Sigmoid colon (tissue), 7 donors: Measurements from ENCODE around the gene TSPAN13. TPM values are rescaled to one million over a fixed set of nuclear protein-coding genes. Genes with fewer than 3 reads are reported as not detected.

Source experiments
- DNase-seq: peaks from one replicate; pipeline ENCODE4 v3.0.0-alpha.2; 2019
- H3K27ac ChIP-seq, 4 donors: fragments of 200-600 bp; sonication (generic); one replicate each; pipeline ENCODE4 v1.5.1; 2016 to 2019; ENCODE audit warnings: mild to moderate bottlenecking in 1 of 4
- H3K27me3 ChIP-seq, 3 donors: fragments of 200-600 bp; sonication (generic); one replicate each; pipeline ENCODE4 v1.5.1; 2019; ENCODE audit warnings: mild to moderate bottlenecking in 1 of 3
- H3K36me3 ChIP-seq, 4 donors: fragments of 200-600 bp; sonication (generic); one replicate each; pipeline ENCODE4 v1.5.1; 2016 to 2019
- H3K4me1 ChIP-seq, 4 donors: fragments of 200-600 bp; sonication (generic); one replicate each; pipeline ENCODE4 v1.5.1; 2017 to 2019
- H3K4me3 ChIP-seq, 4 donors: fragments of 200-600 bp; sonication (generic); one replicate each; pipeline ENCODE4 v1.5.1; 2017 to 2019; ENCODE audit warnings: mild to moderate bottlenecking in 2 of 4, moderate library complexity in 1 of 4
- H3K9me3 ChIP-seq, 4 donors: fragments of 200-600 bp in 3 of 4; sonication (generic) in 3 of 4; one replicate each; pipeline versions ENCODE4 v1.5.1 to v1.6.1; 2013 to 2019
- EP300 ChIP-seq, 4 donors: sonication (generic); formaldehyde crosslinking; IDR thresholded peaks; one replicate each; pipeline ENCODE4 v1.6.1; 2017; ENCODE audit warnings: antibody characterized with exemption in 4 of 4
- POLR2A ChIP-seq, 2 donors: fragments of 450-650 bp; IDR thresholded peaks; one replicate each; pipeline ENCODE4 v1.6.1; 2016; ENCODE audit warnings: antibody characterized with exemption in 2 of 2, mild to moderate bottlenecking in 2 of 2, moderate library complexity in 2 of 2
- POLR2AphosphoS5 ChIP-seq, 4 donors: sonication (generic); formaldehyde crosslinking; IDR thresholded peaks; one replicate each; pipeline ENCODE4 v1.6.1; 2017; ENCODE audit warnings: antibody characterized with exemption in 4 of 4
- WGBS, 2 donors: extraction: QIAGEN DNeasy Blood & Tissue Kit; methylation state at CpG; one replicate each; pipeline ENCODE4 v1.1.7; 2013; 5-methylcytosine and 5-hydroxymethylcytosine counted together
- intact Hi-C: fragments of 100-400 bp; cut with DNase I; formaldehyde crosslinking; loops from one replicate; pipeline ENCODE4 v1.15.1; 2023
- polyA plus RNA-seq, 3 donors: library from polyadenylated mRNA; stranded (reverse); fragments of 200-250 nt; gene quantifications; one replicate each; pipeline ENCODE4 v1.2.3, GENCODE V29; 2013
- total RNA-seq, 4 donors: library from RNA; depleted of rRNA; stranded (reverse); fragments of >200 nt; gene quantifications; one replicate each; pipeline ENCODE4 v1.1.0, GENCODE V29; 2016
- TF ChIP-seq, protein P1 (sequence below), 4 experiments: fragments of 450-650 bp in 3 of 4; fragments of 200-600 bp in 1 of 4; IDR thresholded peaks; one replicate each; pipeline ENCODE4 v1.5.1; 2016 to 2019; ENCODE audit warnings: antibody characterized with exemption in 4 of 4, mild to moderate bottlenecking in 3 of 4, moderate library complexity in 2 of 4
- donor health status: healthy with polysubstance abuse.
- donor health status: Bipolar disorder and iron deficiency.
- donor health status: healthy.

TSPAN13 gene
- total RNA-seq (1 to 10 TPM; 2.2 to 6.4 (median 3.2) TPM), polyA plus RNA-seq (10 to 100 TPM; 51.8 to 68.5 (median 65.5) TPM)

DNA sequence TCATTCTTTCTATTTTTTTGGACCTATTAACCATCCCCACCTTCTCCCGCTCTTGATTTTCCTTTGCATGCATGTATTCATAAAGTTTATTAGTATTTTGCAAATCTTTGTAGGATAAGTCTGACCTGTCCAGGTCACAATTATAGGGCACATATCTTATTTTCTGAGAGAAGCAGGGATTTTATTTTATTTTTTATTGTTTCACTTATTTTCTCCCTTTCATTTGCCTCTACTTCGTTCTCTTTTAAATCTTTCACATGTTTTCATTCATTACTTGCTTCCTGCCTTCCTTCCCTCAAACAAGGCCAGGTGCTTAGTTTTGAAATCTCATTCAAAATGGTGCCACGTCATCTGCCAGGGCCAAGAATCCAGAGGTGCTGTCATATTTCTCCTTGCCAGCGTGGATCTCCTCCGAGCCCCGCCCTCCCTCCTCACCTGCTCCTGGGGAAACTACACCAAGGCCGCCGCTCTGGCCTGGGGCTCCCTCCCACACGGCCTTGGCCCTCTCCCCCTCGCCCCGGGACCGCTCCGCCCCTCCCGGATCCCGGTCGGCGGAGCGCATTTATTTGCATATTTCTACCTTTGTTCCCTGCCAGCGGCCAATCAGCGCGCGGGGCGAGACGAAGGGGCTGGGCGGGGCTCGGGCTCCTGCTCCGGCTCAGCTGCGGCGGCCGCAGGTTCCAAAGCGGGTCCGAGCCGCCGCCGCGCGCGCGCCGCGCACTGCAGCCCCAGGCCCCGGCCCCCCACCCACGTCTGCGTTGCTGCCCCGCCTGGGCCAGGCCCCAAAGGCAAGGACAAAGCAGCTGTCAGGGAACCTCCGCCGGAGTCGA lies at the start of gene TSPAN13:
TSS of gene TSPAN13 (plus strand) at position 654 of the 830 bp plus-strand sequence. CDS start 213 bp downstream, outside the sequence.
- Histone ChIP-seq H3K9me3 (no peaks in the 10 kb centered on the region), H3K4me3 (peak within 1 kb of the TSS; percentile 15 to 57 (median 52)), H3K4me1 (peaks cover 0 to 14% (median 10%) of the 10 kb centered on the region in 4 donors), H3K27me3 (peaks cover 0 to 14% (median 11%) of the 10 kb centered on the region in 3 donors), H3K27ac (peak within 1 kb of the TSS in 3 of 4 donors; percentile 28 to 46 (median 35)), H3K36me3 (no peaks in the 10 kb centered on the region)
- intact Hi-C loops, result no loop called here
- 3 to 4% methylated on average over 48 of the region's 48 CpGs for WGBS, 2 donors
- TF ChIP-seq, protein P1, sequence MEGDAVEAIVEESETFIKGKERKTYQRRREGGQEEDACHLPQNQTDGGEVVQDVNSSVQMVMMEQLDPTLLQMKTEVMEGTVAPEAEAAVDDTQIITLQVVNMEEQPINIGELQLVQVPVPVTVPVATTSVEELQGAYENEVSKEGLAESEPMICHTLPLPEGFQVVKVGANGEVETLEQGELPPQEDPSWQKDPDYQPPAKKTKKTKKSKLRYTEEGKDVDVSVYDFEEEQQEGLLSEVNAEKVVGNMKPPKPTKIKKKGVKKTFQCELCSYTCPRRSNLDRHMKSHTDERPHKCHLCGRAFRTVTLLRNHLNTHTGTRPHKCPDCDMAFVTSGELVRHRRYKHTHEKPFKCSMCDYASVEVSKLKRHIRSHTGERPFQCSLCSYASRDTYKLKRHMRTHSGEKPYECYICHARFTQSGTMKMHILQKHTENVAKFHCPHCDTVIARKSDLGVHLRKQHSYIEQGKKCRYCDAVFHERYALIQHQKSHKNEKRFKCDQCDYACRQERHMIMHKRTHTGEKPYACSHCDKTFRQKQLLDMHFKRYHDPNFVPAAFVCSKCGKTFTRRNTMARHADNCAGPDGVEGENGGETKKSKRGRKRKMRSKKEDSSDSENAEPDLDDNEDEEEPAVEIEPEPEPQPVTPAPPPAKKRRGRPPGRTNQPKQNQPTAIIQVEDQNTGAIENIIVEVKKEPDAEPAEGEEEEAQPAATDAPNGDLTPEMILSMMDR (IDR thresholded peaks at IDR 0.05), result no peak
- TF ChIP-seq POLR2AphosphoS5 (IDR thresholded peaks at IDR 0.05) (no peak), POLR2A (IDR thresholded peaks at IDR 0.05) (no peak), EP300 (IDR thresholded peaks at IDR 0.05) (no peak)
- peak; percentile 66 for DNase-seq

DNA sequence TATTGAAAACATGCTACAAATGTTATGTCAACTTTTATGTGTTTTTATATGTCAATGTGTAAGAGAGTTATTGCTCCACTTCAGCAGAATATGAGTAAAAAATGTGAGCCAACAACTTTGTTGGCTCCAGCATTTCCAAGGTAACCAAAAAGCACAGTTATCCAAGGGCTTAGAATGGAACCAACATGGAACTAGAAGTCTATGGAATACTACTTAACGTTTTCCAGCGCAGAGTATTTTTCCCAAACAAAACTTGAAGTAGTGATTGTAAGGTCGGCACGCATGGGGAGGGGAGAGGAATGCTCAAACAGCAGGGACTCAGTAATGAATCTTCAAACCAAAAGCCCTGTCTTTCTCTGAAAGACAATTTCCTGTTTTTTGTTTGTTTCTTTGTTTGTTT lies 45.0 kb upstream of the TSPAN13 start:
- 91% methylated on average over 4 of the region's 4 CpGs for WGBS, 2 donors
- H3K27ac ChIP-seq, result no peak overlapping the region
- TF ChIP-seq, protein P1 (IDR thresholded peaks at IDR 0.05), result no peak
- TF ChIP-seq POLR2AphosphoS5 (IDR thresholded peaks at IDR 0.05) (no peak), POLR2A (IDR thresholded peaks at IDR 0.05) (no peak), EP300 (IDR thresholded peaks at IDR 0.05) (no peak)

DNA sequence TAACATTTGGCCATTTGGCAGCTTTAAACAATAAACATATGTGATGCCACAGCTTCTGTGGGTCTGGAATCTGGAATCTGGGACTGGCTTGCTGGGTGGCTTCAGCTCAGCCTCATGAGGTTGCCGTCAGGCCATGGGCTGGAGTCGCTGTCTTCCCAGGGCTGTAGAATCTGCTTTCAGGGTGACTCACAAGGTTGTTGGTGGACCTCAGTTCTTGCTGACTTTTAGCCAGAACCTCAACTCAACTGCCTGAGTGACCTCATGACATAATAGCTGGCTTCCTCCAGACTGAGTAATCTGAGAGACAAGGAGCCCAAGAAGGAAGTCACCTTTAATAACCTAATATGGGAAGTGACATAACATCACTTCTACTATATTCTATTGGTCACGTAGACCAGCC lies 44.6 kb upstream of the TSPAN13 start:
- TF ChIP-seq POLR2AphosphoS5 (IDR thresholded peaks at IDR 0.05), result no peak
- no peak for TF ChIP-seq EP300 (IDR thresholded peaks at IDR 0.05)
- no peak for TF ChIP-seq POLR2A (IDR thresholded peaks at IDR 0.05)
- TF ChIP-seq, protein P1 (IDR thresholded peaks at IDR 0.05), result no peak
- Histone ChIP-seq H3K9me3 (no peaks in the 10 kb centered on the region), H3K4me3 (no peak overlapping the region), H3K36me3 (peaks cover 0 to 30% (median 3%) of the 10 kb centered on the region in 4 donors), H3K4me1 (peaks cover 0 to 4% (median 0%) of the 10 kb centered on the region in 4 donors), H3K27ac (no peak overlapping the region), H3K27me3 (no peaks in the 10 kb centered on the region)
- intact Hi-C loops, result no loop called here
- DNase-seq, result no peak
- 90 to 93% methylated on average over 3 of the region's 3 CpGs for WGBS, 2 donors

More for the DNA sequence above, 45.0 kb upstream of the TSPAN13 start:
- no peaks in the 10 kb centered on the region for H3K27me3 ChIP-seq
- peaks cover 0 to 4% (median 0%) of the 10 kb centered on the region in 4 donors for H3K4me1 ChIP-seq
- no peaks in the 10 kb centered on the region for H3K9me3 ChIP-seq
- H3K36me3 ChIP-seq, result peaks cover 0 to 35% (median 3%) of the 10 kb centered on the region in 4 donors
- no peak overlapping the region for H3K4me3 ChIP-seq
- no peak for DNase-seq
- intact Hi-C loops, result no loop called here

DNA sequence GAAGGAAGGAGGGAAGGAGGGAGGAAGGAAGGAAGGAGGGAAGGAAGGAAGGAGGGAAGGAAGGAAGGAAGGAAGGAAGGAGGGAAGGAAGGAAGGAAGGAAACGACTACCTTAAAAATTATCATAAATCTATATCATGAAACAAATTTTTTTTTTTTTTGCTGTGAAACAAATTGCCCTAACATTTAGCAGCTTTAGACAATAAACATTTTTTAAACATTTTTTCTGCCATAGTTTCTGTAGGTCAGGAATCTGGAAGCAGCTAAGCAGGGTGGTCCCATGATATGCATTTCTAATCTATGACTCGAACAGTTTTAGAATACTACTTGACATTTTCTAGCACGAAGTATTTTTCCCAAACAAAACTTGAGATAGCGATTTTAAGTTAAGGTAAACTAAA lies 42.9 kb upstream of the TSPAN13 start:
- H3K36me3 ChIP-seq, result peaks cover 0 to 14% (median 3%) of the 10 kb centered on the region in 4 donors
- no peak for DNase-seq
- H3K9me3 ChIP-seq, result no peaks in the 10 kb centered on the region
- H3K27me3 ChIP-seq, result no peaks in the 10 kb centered on the region
- H3K27ac ChIP-seq, result no peak overlapping the region
- WGBS, 2 donors, result 82 to 85% methylated on average over 4 of the region's 4 CpGs
- intact Hi-C loops, result no loop called here
- no peak overlapping the region for H3K4me3 ChIP-seq
- H3K4me1 ChIP-seq, result peaks cover 0 to 4% (median 0%) of the 10 kb centered on the region in 4 donors
- TF ChIP-seq, protein P1 (IDR thresholded peaks at IDR 0.05), result no peak
- TF ChIP-seq POLR2AphosphoS5 (IDR thresholded peaks at IDR 0.05) (no peak), EP300 (IDR thresholded peaks at IDR 0.05) (no peak), POLR2A (IDR thresholded peaks at IDR 0.05) (no peak)
